PC-9 (cell line): ENCODE measurements around the gene OSBPL10. TPM values are rescaled to one million over a fixed set of nuclear protein-coding genes. Genes with fewer than 3 reads are reported as not detected.

Experiments used
- BruUV-seq: library from RNA; stranded (reverse); fragments of 400-500 nt; replicated peaks from 2 replicates; lab custom pipeline; 2021; lab: Mats Ljungman, UMichigan
- CTCF ChIA-PET: fragments of 300-600 bp; sonication (Branson Sonifier 250); formaldehyde crosslinking; loops from one replicate; lab custom pipeline; 2022; ENCODE audit warnings: antibody characterized with exemption; lab: Charles Lee
- POLR2A ChIA-PET: fragments of 300-600 bp; sonication (Branson Sonifier 250); formaldehyde crosslinking; loops from one replicate; lab custom pipeline; 2022; ENCODE audit warnings: antibody characterized with exemption; ENCODE audit not compliant: unreplicated experiment; lab: Charles Lee
- DNase-seq, 2 experiments: peaks; one replicate each; pipeline versions ENCODE4 v3.0.0 to v3.0.0-alpha.2; 2015 to 2022; ENCODE audit warnings: mixed read lengths in 1 of 2
- H2AFZ ChIP-seq: fragments of 200-600 bp; sonication (generic); 2 replicates; pipeline ENCODE4 v1.8.1; 2017; ENCODE audit warnings: antibody characterized with exemption
- H3F3A ChIP-seq: fragments of 200-600 bp; sonication (generic); 2 replicates; pipeline ENCODE4 v1.8.1; 2017; ENCODE audit warnings: antibody characterized with exemption, mild to moderate bottlenecking, low read depth; ENCODE audit not compliant: insufficient read depth
- H3K27ac ChIP-seq: fragments of 200-600 bp; sonication (generic); 2 replicates; pipeline ENCODE4 v1.6.1; 2016; ENCODE audit warnings: mixed run types
- H3K27me3 ChIP-seq: fragments of 200-600 bp; sonication (generic); 2 replicates; pipeline ENCODE4 v1.6.1; 2016; ENCODE audit warnings: low read depth, mixed run types; ENCODE audit not compliant: insufficient read depth
- H3K36me3 ChIP-seq: fragments of 200-600 bp; sonication (generic); 2 replicates; pipeline ENCODE4 v1.6.1; 2016; ENCODE audit warnings: low read depth, mixed run types
- H3K4me1 ChIP-seq: fragments of 200-600 bp; sonication (generic); replicated peaks from 2 replicates; pipeline ENCODE4 v1.6.1; 2016; ENCODE audit warnings: mixed run types; ENCODE audit not compliant: insufficient read depth
- H3K4me2 ChIP-seq: fragments of 200-600 bp; sonication (generic); 2 replicates; pipeline ENCODE4 v1.6.1; 2017; ENCODE audit warnings: mixed run types
- H3K4me3 ChIP-seq: fragments of 200-600 bp; sonication (generic); 2 replicates; pipeline ENCODE4 v1.6.1; 2016; ENCODE audit warnings: mixed run types
- H3K79me2 ChIP-seq: fragments of 200-600 bp; sonication (generic); 2 replicates; pipeline ENCODE4 v1.6.1; 2017; ENCODE audit warnings: low read depth, mixed run types
- H3K9me2 ChIP-seq: fragments of 200-600 bp; sonication (generic); 2 replicates; pipeline ENCODE4 v1.8.1; 2017; ENCODE audit warnings: mild to moderate bottlenecking; ENCODE audit not compliant: insufficient read depth
- H3K9me3 ChIP-seq: fragments of 200-600 bp; sonication (generic); 2 replicates; pipeline ENCODE4 v1.8.1; 2016; ENCODE audit warnings: low read depth; ENCODE audit not compliant: insufficient read depth
- H4K20me1 ChIP-seq: fragments of 200-600 bp; sonication (generic); 2 replicates; pipeline ENCODE4 v1.8.1; 2017; ENCODE audit not compliant: insufficient read depth
- CTCF ChIP-seq: fragments of 200-600 bp; sonication (generic); conservative IDR thresholded peaks from 2 replicates; pipeline ENCODE4 v1.6.1; 2017; ENCODE audit warnings: mixed run types, antibody characterized with exemption, mild to moderate bottlenecking, moderate library complexity
- EZH2 ChIP-seq: fragments of 200-600 bp; sonication (generic); IDR thresholded peaks from 2 replicates; pipeline ENCODE4 v1.8.0; 2017; ENCODE audit warnings: antibody characterized with exemption, low read depth
- intact Hi-C: fragments of 100-400 bp; cut with micrococcal nuclease; formaldehyde crosslinking; loops from one replicate; pipeline ENCODE4 v1.10.0; 2022; ENCODE audit not compliant: unreplicated experiment
- total RNA-seq: library from RNA; stranded (reverse); gene quantifications from 2 replicates; pipeline ENCODE4 v1.2.3, GENCODE V29; 2021

Gene OSBPL10
- total RNA-seq, 1 experiment from 2014 or later = 42.0 TPM

- no TSS peak for BruUV-seq
Measured at GRCh38 chr3:31942446-31942845, 38.6 kb downstream of the OSBPL10 start.

GRCh38 chr3:31937225-31937624 lies 43.8 kb downstream of the OSBPL10 start:
- TF ChIP-seq EZH2 (no peak), CTCF (no peak)
- no peak overlapping the region for H3K4me2 ChIP-seq
- no peak overlapping the region for H3K4me3 ChIP-seq
- no peaks in the 10 kb centered on the region for H3F3A ChIP-seq
- ChIA-PET POLR2A (no interaction called here), CTCF (no interaction called here)
- H2AFZ ChIP-seq = no peak overlapping the region
- no peaks in the 10 kb centered on the region for H3K79me2 ChIP-seq
- intact Hi-C loops = loop anchor here (5.0 kb wide), 1 partner anchor 45 kb away; the partner anchor contains the start of genes OSBPL10 and ZNF860
- H3K36me3 ChIP-seq = no peaks in the 10 kb centered on the region
- peaks cover 6% of the 10 kb centered on the region; the same call in 1 of the 2 replicates for H3K4me1 ChIP-seq
- DNase-seq = no peak
- H3K27me3 ChIP-seq = no peaks in the 10 kb centered on the region
- no TSS peak for BruUV-seq
- H3K27ac ChIP-seq = no peak overlapping the region
- no peaks in the 10 kb centered on the region for H4K20me1 ChIP-seq
- H3K9me2 ChIP-seq = no peaks in the 10 kb centered on the region
- H3K9me3 ChIP-seq = no peaks in the 10 kb centered on the region

More at GRCh38 chr3:31942446-31942845, 38.6 kb downstream of the OSBPL10 start:
- H4K20me1 ChIP-seq = no peaks in the 10 kb centered on the region
- ChIA-PET POLR2A (no interaction called here), CTCF (no interaction called here)
- no peak for DNase-seq
- no peaks in the 10 kb centered on the region for H3K27me3 ChIP-seq
- H3K4me3 ChIP-seq = no peak overlapping the region
- H3K9me3 ChIP-seq = no peaks in the 10 kb centered on the region
- TF ChIP-seq EZH2 = no peak
- no peak for TF ChIP-seq CTCF
- no peaks in the 10 kb centered on the region for H3K79me2 ChIP-seq
- H3K4me1 ChIP-seq = peaks cover 2% of the 10 kb centered on the region; the same call in 1 of the 2 replicates
- H3K36me3 ChIP-seq = no peaks in the 10 kb centered on the region
- H2AFZ ChIP-seq = no peak overlapping the region
- intact Hi-C loops = no loop called here
- no peak overlapping the region for H3K27ac ChIP-seq
- no peaks in the 10 kb centered on the region for H3F3A ChIP-seq
- H3K4me2 ChIP-seq = no peak overlapping the region
- H3K9me2 ChIP-seq = no peaks in the 10 kb centered on the region

- H3K79me2 ChIP-seq = no peaks in the 10 kb centered on the region
Measured at GRCh38 chr3:31936420-31937060, 44.5 kb downstream of the OSBPL10 start.

More at GRCh38 chr3:31936420-31937060, 44.5 kb downstream of the OSBPL10 start:
- Histone ChIP-seq H3K4me3 (no peak overlapping the region), H4K20me1 (no peaks in the 10 kb centered on the region), H3K9me2 (no peaks in the 10 kb centered on the region), H3K9me3 (no peaks in the 10 kb centered on the region), H3K27ac (no peak overlapping the region), H3K27me3 (no peaks in the 10 kb centered on the region), H3K4me2 (no peak overlapping the region), H2AFZ (no peak overlapping the region), H3K4me1 (peaks cover 6% of the 10 kb centered on the region; the same call in 1 of the 2 replicates), H3K36me3 (no peaks in the 10 kb centered on the region), H3F3A (no peaks in the 10 kb centered on the region)
- DNase-seq = no peak
- intact Hi-C loops = loop anchor here (5.0 kb wide), 1 partner anchor 46 kb away; the partner anchor contains the start of genes OSBPL10 and ZNF860
- ChIA-PET CTCF (no interaction called here), POLR2A (no interaction called here)
- BruUV-seq = no TSS peak
- TF ChIP-seq EZH2 = no peak
- TF ChIP-seq CTCF = no peak
